HL-60 (cell line): ENCODE data around the gene BTBD7.

Experiments
- CTCF ChIP-seq: IDR thresholded peaks from one replicate; pipeline ENCODE4 v1.5.1; 2011; ENCODE audit warnings: low read length, control low read depth, inconsistent platforms; ENCODE audit not compliant: insufficient read depth
- REST ChIP-seq: IDR thresholded peaks from 2 replicates; pipeline ENCODE4 v1.6.1; 2012; ENCODE audit warnings: low read depth; ENCODE audit not compliant: insufficient replicate concordance

DNA sequence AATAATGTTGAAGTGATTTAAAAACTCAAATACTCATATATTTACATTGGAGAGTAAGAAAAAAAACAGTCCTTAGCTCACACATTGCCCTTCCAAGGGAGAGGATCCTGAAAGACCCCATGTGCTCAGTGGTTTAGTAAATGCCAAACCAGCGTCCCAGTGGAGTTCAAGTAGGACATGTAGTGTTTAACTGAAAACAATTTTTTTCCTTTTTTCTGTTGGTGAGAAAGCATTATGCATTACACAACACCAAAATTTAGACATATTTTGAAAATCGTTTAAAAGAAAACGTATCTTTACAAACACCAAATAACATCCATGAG is 92.2 kb downstream of the BTBD7 start:
- TF ChIP-seq CTCF (no peak), REST (no peak)
